ENCODE data around the gene DKK3. TPM values are rescaled to one million over a fixed set of nuclear protein-coding genes. Genes with fewer than 3 reads are reported as not detected.

DKK3 gene
- total RNA-seq, 1 donor from 2014 or later = 307 TPM

DNA sequence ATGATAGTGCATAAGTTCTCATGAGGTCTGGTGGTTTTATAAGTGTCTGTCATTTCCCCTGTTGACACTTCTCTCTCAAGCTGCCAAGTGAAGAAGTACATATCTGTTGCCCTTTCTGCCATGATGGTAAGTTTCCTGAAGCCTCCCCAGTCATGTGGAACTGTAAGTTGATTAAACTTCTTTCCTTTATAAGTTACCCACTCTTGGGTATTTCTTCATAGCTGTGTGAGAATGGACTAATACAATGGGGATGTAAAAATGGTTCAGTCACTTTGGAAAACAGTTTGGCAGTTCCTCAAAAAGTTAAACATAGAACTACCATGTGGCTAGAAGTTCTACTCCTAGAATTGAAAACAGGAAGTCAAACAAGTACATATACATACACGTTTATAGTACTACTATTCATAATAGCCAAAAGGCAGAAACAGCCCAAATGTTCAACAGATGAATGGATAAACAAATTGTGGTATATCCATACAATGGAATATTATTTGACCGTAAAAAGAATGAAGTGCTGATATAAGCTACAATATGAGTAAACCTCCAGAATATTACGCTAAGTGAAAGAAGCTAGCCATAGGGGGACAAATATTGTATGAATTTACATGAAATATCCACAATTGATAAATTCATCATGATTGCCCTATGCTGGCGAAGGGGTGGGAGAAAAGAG, 16.0 kb upstream of the DKK3 start:
- Mint-ChIP-seq H3K9me3 (ENCODE audit: unreplicated experiment) (peaks cover 10% of the 10 kb centered on the region), H3K4me3 (ENCODE audit: unreplicated experiment) (no peak overlapping the region), H3K27ac (ENCODE audit: unreplicated experiment) (no peak overlapping the region), H3K4me1 (ENCODE audit: low read depth, unreplicated experiment) (peaks cover 17% of the 10 kb centered on the region), H3K27me3 (ENCODE audit: low read depth, unreplicated experiment) (no peaks in the 10 kb centered on the region), H3K36me3 (ENCODE audit: low read depth, unreplicated experiment) (no peaks in the 10 kb centered on the region)
- TF ChIP-seq, protein P1, sequence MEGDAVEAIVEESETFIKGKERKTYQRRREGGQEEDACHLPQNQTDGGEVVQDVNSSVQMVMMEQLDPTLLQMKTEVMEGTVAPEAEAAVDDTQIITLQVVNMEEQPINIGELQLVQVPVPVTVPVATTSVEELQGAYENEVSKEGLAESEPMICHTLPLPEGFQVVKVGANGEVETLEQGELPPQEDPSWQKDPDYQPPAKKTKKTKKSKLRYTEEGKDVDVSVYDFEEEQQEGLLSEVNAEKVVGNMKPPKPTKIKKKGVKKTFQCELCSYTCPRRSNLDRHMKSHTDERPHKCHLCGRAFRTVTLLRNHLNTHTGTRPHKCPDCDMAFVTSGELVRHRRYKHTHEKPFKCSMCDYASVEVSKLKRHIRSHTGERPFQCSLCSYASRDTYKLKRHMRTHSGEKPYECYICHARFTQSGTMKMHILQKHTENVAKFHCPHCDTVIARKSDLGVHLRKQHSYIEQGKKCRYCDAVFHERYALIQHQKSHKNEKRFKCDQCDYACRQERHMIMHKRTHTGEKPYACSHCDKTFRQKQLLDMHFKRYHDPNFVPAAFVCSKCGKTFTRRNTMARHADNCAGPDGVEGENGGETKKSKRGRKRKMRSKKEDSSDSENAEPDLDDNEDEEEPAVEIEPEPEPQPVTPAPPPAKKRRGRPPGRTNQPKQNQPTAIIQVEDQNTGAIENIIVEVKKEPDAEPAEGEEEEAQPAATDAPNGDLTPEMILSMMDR (IDR thresholded peaks at IDR 0.05; ENCODE audit: insufficient read depth, low read depth, low read length) = no peak
- TF ChIP-seq EZH2 (IDR thresholded peaks at IDR 0.05; ENCODE audit: insufficient read depth, low read length) = no peak
- H3K9ac ChIP-seq (ENCODE audit: low read length) = no peak overlapping the region
- H3K9me3 ChIP-seq (ENCODE audit: insufficient read depth, low read depth, low read length) = no peaks in the 10 kb centered on the region
- peaks cover 4% of the 10 kb centered on the region for H3K4me1 ChIP-seq (ENCODE audit: insufficient read depth, low read length)
- no peak overlapping the region for H3K4me3 ChIP-seq (ENCODE audit: insufficient read depth, low read depth, low read length)
- no peaks in the 10 kb centered on the region for H3K36me3 ChIP-seq (ENCODE audit: insufficient read depth, low read length)
- no peak overlapping the region for H3K4me2 ChIP-seq (ENCODE audit: low read length)
- no peaks in the 10 kb centered on the region for H4K20me1 ChIP-seq (ENCODE audit: insufficient read depth, low read length)
- no peak overlapping the region for H2AFZ ChIP-seq (ENCODE audit: low read depth, low read length)
- H3K27me3 ChIP-seq (ENCODE audit: insufficient read depth, low read length) = no peaks in the 10 kb centered on the region
- FAIRE-seq (no peak), DNase-seq (ENCODE audit: low read depth) (no peak)
- H3K79me2 ChIP-seq (ENCODE audit: insufficient read depth, low read length) = no peaks in the 10 kb centered on the region
- no peak overlapping the region for H3K27ac ChIP-seq (ENCODE audit: low read depth, low read length)

DNA sequence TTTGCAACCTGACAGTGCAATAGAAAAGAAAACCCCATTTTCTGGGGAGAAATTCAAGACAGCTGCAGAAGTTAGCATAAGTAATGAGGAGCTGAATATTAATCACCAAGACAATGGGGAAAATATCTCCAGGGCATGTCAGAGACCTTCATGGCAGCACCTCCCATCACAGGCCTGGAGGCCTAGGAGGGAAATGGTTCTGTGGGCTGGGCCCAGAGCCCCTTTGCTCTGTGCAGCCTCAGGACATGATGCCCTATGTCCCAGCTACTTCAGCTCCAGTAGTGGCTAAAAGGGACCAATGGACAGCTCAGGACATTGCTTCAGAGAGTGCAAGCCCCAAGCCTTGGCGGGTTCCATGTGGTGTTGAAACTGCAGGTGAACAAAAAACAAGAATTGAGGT, 14.6 kb upstream of the DKK3 start:
- Mint-ChIP-seq H3K36me3 (ENCODE audit: low read depth, unreplicated experiment) (no peaks in the 10 kb centered on the region), H3K9me3 (ENCODE audit: unreplicated experiment) (peaks cover 10% of the 10 kb centered on the region), H3K4me1 (ENCODE audit: low read depth, unreplicated experiment) (peaks cover 13% of the 10 kb centered on the region), H3K4me3 (ENCODE audit: unreplicated experiment) (no peak overlapping the region), H3K27ac (ENCODE audit: unreplicated experiment) (no peak overlapping the region), H3K27me3 (ENCODE audit: low read depth, unreplicated experiment) (no peaks in the 10 kb centered on the region)
- Histone ChIP-seq H3K27ac (ENCODE audit: low read depth, low read length) (no peak overlapping the region), H3K4me3 (ENCODE audit: insufficient read depth, low read depth, low read length) (no peak overlapping the region), H3K27me3 (ENCODE audit: insufficient read depth, low read length) (no peaks in the 10 kb centered on the region), H3K9ac (ENCODE audit: low read length) (no peak overlapping the region), H2AFZ (ENCODE audit: low read depth, low read length) (no peak overlapping the region), H3K79me2 (ENCODE audit: insufficient read depth, low read length) (no peaks in the 10 kb centered on the region), H3K36me3 (ENCODE audit: insufficient read depth, low read length) (no peaks in the 10 kb centered on the region), H3K4me1 (ENCODE audit: insufficient read depth, low read length) (peaks cover 11% of the 10 kb centered on the region), H3K9me3 (ENCODE audit: insufficient read depth, low read depth, low read length) (no peaks in the 10 kb centered on the region), H3K4me2 (ENCODE audit: low read length) (no peak overlapping the region), H4K20me1 (ENCODE audit: insufficient read depth, low read length) (no peaks in the 10 kb centered on the region)
- TF ChIP-seq EZH2 (IDR thresholded peaks at IDR 0.05; ENCODE audit: insufficient read depth, low read length) = no peak
- TF ChIP-seq, protein P1 (IDR thresholded peaks at IDR 0.05; ENCODE audit: insufficient read depth, low read depth, low read length) = no peak
- DNase-seq (ENCODE audit: low read depth) (no peak), FAIRE-seq (no peak)

DNA sequence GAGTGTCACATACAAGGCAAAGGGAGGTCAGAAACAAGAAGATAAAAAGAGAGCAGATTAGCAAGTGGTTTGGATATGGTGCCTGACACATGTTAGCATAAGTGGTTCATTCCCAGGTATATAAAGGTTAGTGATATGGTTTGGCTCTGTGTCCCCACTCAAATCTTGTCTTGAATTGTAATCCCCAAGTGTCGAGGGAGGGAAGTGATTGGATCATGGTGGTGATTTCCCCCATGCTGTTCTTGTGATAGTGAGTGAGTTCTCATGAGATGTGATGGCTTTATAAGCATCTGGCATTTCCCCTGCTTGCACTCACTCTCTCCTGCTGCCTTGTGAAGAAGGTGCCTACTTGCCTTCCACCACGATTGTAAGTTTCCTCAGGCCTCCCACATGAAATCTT, 12.1 kb upstream of the DKK3 start:
- no peak overlapping the region for H3K27ac Mint-ChIP-seq (ENCODE audit: unreplicated experiment)
- Histone ChIP-seq H3K79me2 (ENCODE audit: insufficient read depth, low read length) (no peaks in the 10 kb centered on the region), H3K27me3 (ENCODE audit: insufficient read depth, low read length) (no peaks in the 10 kb centered on the region), H4K20me1 (ENCODE audit: insufficient read depth, low read length) (no peaks in the 10 kb centered on the region), H3K36me3 (ENCODE audit: insufficient read depth, low read length) (no peaks in the 10 kb centered on the region), H2AFZ (ENCODE audit: low read depth, low read length) (no peak overlapping the region), H3K4me2 (ENCODE audit: low read length) (no peak overlapping the region), H3K9ac (ENCODE audit: low read length) (peak overlapping the region; percentile 48), H3K4me1 (ENCODE audit: insufficient read depth, low read length) (peaks cover 25% of the 10 kb centered on the region), H3K9me3 (ENCODE audit: insufficient read depth, low read depth, low read length) (no peaks in the 10 kb centered on the region), H3K4me3 (ENCODE audit: insufficient read depth, low read depth, low read length) (no peak overlapping the region), H3K27ac (ENCODE audit: low read depth, low read length) (no peak overlapping the region)
- TF ChIP-seq EZH2 (IDR thresholded peaks at IDR 0.05; ENCODE audit: insufficient read depth, low read length) = no peak
- TF ChIP-seq, protein P1 (IDR thresholded peaks at IDR 0.05; ENCODE audit: insufficient read depth, low read depth, low read length) = no peak
- peaks cover 23% of the 10 kb centered on the region for H3K4me1 Mint-ChIP-seq (ENCODE audit: low read depth, unreplicated experiment)
- no peaks in the 10 kb centered on the region for H3K27me3 Mint-ChIP-seq (ENCODE audit: low read depth, unreplicated experiment)
- no peak for FAIRE-seq
- no peak overlapping the region for H3K4me3 Mint-ChIP-seq (ENCODE audit: unreplicated experiment)
- no peaks in the 10 kb centered on the region for H3K36me3 Mint-ChIP-seq (ENCODE audit: low read depth, unreplicated experiment)
- peaks cover 10% of the 10 kb centered on the region for H3K9me3 Mint-ChIP-seq (ENCODE audit: unreplicated experiment)
- DNase-seq (ENCODE audit: low read depth) = no peak
